CD8-positive, alpha-beta memory T cell (primary cell): Measurements from ENCODE around the gene SERPINH1. TPM values are rescaled to one million over a fixed set of nuclear protein-coding genes. Genes with fewer than 3 reads are reported as not detected.
A peak's percentile ranks its signal among the peaks of the same experiment; 100 is the strongest.

Source experiments
- CTCF ChIA-PET: fragments of 350-600 bp; sonication (Branson Sonifier 250); formaldehyde crosslinking; loops from one replicate; lab custom pipeline; 2021; ENCODE audit warnings: antibody characterized with exemption; lab: Charles Lee
- POLR2A ChIA-PET: fragments of 350-600 bp; sonication (Branson Sonifier 250); formaldehyde crosslinking; loops from one replicate; lab custom pipeline; 2021; ENCODE audit warnings: antibody characterized with exemption; lab: Charles Lee
- DNase-seq, 5 donors: peaks; one replicate each; pipeline versions ENCODE4 v3.0.0 to v3.0.0-alpha.2; 2020 to 2022; ENCODE audit warnings: mixed read lengths in 1 of 5
- H3K27ac ChIP-seq: one replicate; pipeline ENCODE4 v1.7.0; 2013; ENCODE audit warnings: low read depth, mild to moderate bottlenecking, low read length, moderate library complexity
- H3K27me3 ChIP-seq: 2 replicates; pipeline ENCODE4 v1.7.0; 2013; ENCODE audit warnings: low read length, mild to moderate bottlenecking; ENCODE audit not compliant: insufficient read depth, poor library complexity, severe bottlenecking
- H3K36me3 ChIP-seq: 2 replicates; pipeline ENCODE4 v1.7.0; 2013; ENCODE audit warnings: mild to moderate bottlenecking, low read length, moderate library complexity; ENCODE audit not compliant: insufficient read depth
- H3K4me1 ChIP-seq: 2 replicates; pipeline ENCODE4 v1.7.0; 2013; ENCODE audit warnings: mild to moderate bottlenecking, low read length, moderate library complexity; ENCODE audit not compliant: insufficient read depth
- H3K4me3 ChIP-seq: 2 replicates; pipeline ENCODE4 v1.7.0; 2013; ENCODE audit warnings: mild to moderate bottlenecking, low read length
- H3K9me3 ChIP-seq: 2 replicates; pipeline ENCODE4 v1.7.0; 2013; ENCODE audit warnings: mild to moderate bottlenecking, low read length
- H3K27ac Mint-ChIP-seq, 8 donors: one replicate each; pipeline ENCODE4 v1.8.0; 2020 to 2021; ENCODE audit warnings: mixed read lengths in 8 of 8, mild to moderate bottlenecking in 6 of 8, inconsistent platforms in 3 of 8, moderate library complexity in 3 of 8
- H3K27me3 Mint-ChIP-seq, 2 donors: one replicate each; pipeline ENCODE4 v1.8.0; 2020 to 2021; ENCODE audit warnings: mixed read lengths in 2 of 2, mild to moderate bottlenecking in 1 of 2, moderate library complexity in 1 of 2
- H3K36me3 Mint-ChIP-seq, 3 donors: one replicate each; pipeline ENCODE4 v1.8.0; 2020 to 2021; ENCODE audit warnings: mixed read lengths in 3 of 3, inconsistent platforms in 1 of 3, mild to moderate bottlenecking in 1 of 3
- H3K4me1 Mint-ChIP-seq, 3 donors: one replicate each; pipeline ENCODE4 v1.8.0; 2020 to 2021; ENCODE audit warnings: mixed read lengths in 3 of 3, inconsistent platforms in 1 of 3, mild to moderate bottlenecking in 1 of 3
- H3K4me3 Mint-ChIP-seq, 7 donors: one replicate each; pipeline ENCODE4 v1.8.0; 2020 to 2021; ENCODE audit warnings: mixed read lengths in 7 of 7, mild to moderate bottlenecking in 6 of 7, moderate library complexity in 4 of 7, inconsistent platforms in 2 of 7
- H3K9me3 Mint-ChIP-seq, 5 donors: one replicate each; pipeline ENCODE4 v1.8.0; 2020 to 2022; ENCODE audit warnings: mixed read lengths in 5 of 5, mild to moderate bottlenecking in 3 of 5, moderate library complexity in 2 of 5, inconsistent platforms in 1 of 5
- polyA plus RNA-seq: library from polyadenylated mRNA; unstranded; fragments of 300-500 nt; fragmentation: Illumina TruSeq; gene quantifications from one replicate; pipeline ENCODE4 v1.2.3, GENCODE V29; 2021
- total RNA-seq, 2 experiments: library from RNA; stranded (reverse); gene quantifications; one replicate each; pipeline ENCODE4 v1.2.3, GENCODE V29; 2021

The SERPINH1 gene
- total and polyA plus RNA-seq, 3 experiments from 2014 or later = 8.4 to 21.1 (median 20.7) TPM

DNA sequence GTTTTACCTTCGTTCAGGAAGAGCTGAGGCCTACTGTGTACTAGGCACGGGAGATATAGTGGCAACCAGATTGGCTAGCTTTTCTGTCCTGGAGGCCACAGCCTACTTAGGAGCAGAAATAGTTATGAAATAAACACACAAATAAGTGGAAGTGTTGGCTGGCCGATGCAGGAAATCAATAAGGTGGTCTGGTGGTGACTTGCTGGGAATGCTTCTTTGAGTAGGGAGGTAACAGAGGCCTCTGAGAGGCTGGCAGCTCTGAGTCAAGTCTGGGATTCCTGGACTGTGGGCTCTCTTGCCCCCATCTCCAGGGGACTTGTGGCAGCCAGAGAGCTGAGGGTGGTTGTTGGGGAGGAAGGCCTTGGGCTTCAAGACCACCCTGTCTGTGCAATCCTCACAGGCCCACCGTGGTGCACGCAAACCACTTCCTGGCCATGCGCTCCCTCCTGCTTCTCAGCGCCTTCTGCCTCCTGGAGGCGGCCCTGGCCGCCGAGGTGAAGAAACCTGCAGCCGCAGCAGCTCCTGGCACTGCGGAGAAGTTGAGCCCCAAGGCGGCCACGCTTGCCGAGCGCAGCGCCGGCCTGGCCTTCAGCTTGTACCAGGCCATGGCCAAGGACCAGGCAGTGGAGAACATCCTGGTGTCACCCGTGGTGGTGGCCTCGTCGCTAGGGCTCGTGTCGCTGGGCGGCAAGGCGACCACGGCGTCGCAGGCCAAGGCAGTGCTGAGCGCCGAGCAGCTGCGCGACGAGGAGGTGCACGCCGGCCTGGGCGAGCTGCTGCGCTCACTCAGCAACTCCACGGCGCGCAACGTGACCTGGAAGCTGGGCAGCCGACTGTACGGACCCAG is 4.1 kb downstream of the SERPINH1 start:
- H3K4me3 Mint-ChIP-seq = peak overlapping the region in 6 of 7 donors; percentile 13 to 38 (median 22)
- no peaks in the 10 kb centered on the region for H3K9me3 Mint-ChIP-seq
- H3K36me3 Mint-ChIP-seq = peaks cover 0 to 49% (median 10%) of the 10 kb centered on the region in 3 donors
- peaks cover 0 to 1% of the 10 kb centered on the region in 2 donors for H3K27me3 Mint-ChIP-seq
- POLR2A ChIA-PET = interaction anchor here (1.1 kb wide), 1 partner anchor 12 kb away, joined by 4 read pairs; no protein-coding TSS in a partner anchor
- Histone ChIP-seq H3K27me3 (no peaks in the 10 kb centered on the region), H3K9me3 (no peaks in the 10 kb centered on the region), H3K27ac (no peak overlapping the region), H3K4me1 (peaks cover 25% of the 10 kb centered on the region), H3K4me3 (no peak overlapping the region), H3K36me3 (peaks cover 6% of the 10 kb centered on the region)
- peaks cover 40 to 56% (median 48%) of the 10 kb centered on the region in 3 donors for H3K4me1 Mint-ChIP-seq
- CTCF ChIA-PET = interaction anchor here (1.1 to 5.5 kb wide), 4 partner anchors 10 to 140 kb away, joined by 3 to 44 read pairs (median 4); no protein-coding TSS in a partner anchor
- peak in 1 of 5 donors; percentile 24 for DNase-seq
- peak overlapping the region in 6 of 8 donors; percentile 17 to 92 (median 66) for H3K27ac Mint-ChIP-seq

DNA sequence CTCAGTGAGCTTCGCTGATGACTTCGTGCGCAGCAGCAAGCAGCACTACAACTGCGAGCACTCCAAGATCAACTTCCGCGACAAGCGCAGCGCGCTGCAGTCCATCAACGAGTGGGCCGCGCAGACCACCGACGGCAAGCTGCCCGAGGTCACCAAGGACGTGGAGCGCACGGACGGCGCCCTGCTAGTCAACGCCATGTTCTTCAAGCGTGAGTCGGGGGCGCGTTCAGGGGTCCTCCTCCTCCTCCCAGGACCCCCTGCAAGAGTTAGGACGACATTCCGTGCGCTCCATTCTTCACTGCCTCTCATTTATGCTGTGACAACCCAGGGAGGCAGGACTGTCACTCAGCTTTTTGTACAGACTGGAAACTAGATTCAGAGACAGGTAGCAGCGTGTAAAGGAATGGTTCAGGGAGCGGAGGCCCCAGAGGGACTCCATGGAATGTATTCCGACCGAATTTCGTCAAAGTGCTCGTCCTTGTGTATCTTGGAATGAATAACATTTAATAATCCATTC is 4.8 kb downstream of the SERPINH1 start:
- Histone ChIP-seq H3K27me3 (no peaks in the 10 kb centered on the region), H3K9me3 (no peaks in the 10 kb centered on the region), H3K4me3 (no peak overlapping the region), H3K36me3 (peaks cover 6% of the 10 kb centered on the region), H3K4me1 (peaks cover 18% of the 10 kb centered on the region), H3K27ac (no peak overlapping the region)
- H3K27ac Mint-ChIP-seq = no peak overlapping the region
- POLR2A ChIA-PET = no interaction called here
- H3K27me3 Mint-ChIP-seq = peaks cover 0 to 1% of the 10 kb centered on the region in 2 donors
- CTCF ChIA-PET = interaction anchor here (1.0 to 5.5 kb wide), 3 partner anchors 9 to 121 kb away, joined by 4 to 44 read pairs (median 5); no protein-coding TSS in a partner anchor
- peaks cover 0 to 55% (median 11%) of the 10 kb centered on the region in 3 donors for H3K36me3 Mint-ChIP-seq
- no peak overlapping the region for H3K4me3 Mint-ChIP-seq
- H3K4me1 Mint-ChIP-seq = peaks cover 36 to 49% (median 41%) of the 10 kb centered on the region in 3 donors
- no peaks in the 10 kb centered on the region for H3K9me3 Mint-ChIP-seq
- DNase-seq = no peak

DNA sequence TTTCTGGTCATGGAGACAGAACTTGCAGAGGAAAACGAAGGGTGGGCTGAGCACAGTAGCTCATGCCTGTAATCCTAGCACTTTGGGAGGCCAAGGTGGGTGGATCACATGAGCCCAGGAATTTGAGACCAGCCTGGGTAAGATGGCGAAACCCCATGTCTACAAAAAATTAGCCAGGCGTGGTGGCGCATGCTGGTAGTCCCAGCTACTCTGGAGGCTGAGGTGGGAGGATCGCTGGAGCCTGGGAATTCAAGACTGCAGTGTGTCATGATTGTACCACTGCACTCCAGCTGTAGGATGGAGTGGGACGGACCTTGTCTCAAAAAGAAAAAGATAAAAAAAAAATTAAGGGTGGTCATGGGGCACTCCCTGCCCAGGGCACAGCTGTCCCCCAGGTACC is 5.9 kb downstream of the SERPINH1 start:
- H3K9me3 ChIP-seq = no peaks in the 10 kb centered on the region
- no peaks in the 10 kb centered on the region for H3K27me3 Mint-ChIP-seq
- ChIA-PET CTCF (interaction anchor here (1.0 to 5.5 kb wide), 2 partner anchors 8 to 122 kb away, joined by 4 to 44 read pairs; no protein-coding TSS in a partner anchor), POLR2A (no interaction called here)
- H3K4me1 Mint-ChIP-seq = peaks cover 29 to 39% (median 32%) of the 10 kb centered on the region in 3 donors
- H3K4me1 ChIP-seq = peaks cover 14% of the 10 kb centered on the region
- H3K27ac ChIP-seq = no peak overlapping the region
- no peak overlapping the region for H3K4me3 Mint-ChIP-seq
- no peak overlapping the region for H3K27ac Mint-ChIP-seq
- H3K27me3 ChIP-seq = no peaks in the 10 kb centered on the region
- H3K4me3 ChIP-seq = no peak overlapping the region
- H3K36me3 ChIP-seq = peaks cover 6% of the 10 kb centered on the region
- H3K9me3 Mint-ChIP-seq = no peaks in the 10 kb centered on the region
- DNase-seq = no peak
- peaks cover 0 to 58% (median 11%) of the 10 kb centered on the region in 3 donors for H3K36me3 Mint-ChIP-seq

- H3K4me1 ChIP-seq = peaks cover 7% of the 10 kb centered on the region
- H3K36me3 ChIP-seq = peaks cover 6% of the 10 kb centered on the region
- CTCF ChIA-PET = interaction anchor here (5.5 kb wide), 1 partner anchor 7 kb away, joined by 44 read pairs; no protein-coding TSS in a partner anchor
- no peaks in the 10 kb centered on the region for H3K27me3 Mint-ChIP-seq
- peaks cover 23 to 32% (median 24%) of the 10 kb centered on the region in 3 donors for H3K4me1 Mint-ChIP-seq
- H3K4me3 Mint-ChIP-seq = no peak overlapping the region
- H3K9me3 Mint-ChIP-seq = no peaks in the 10 kb centered on the region
- POLR2A ChIA-PET = no interaction called here
- no peaks in the 10 kb centered on the region for H3K9me3 ChIP-seq
- H3K36me3 Mint-ChIP-seq = peaks cover 0 to 65% (median 11%) of the 10 kb centered on the region in 3 donors
- H3K27ac Mint-ChIP-seq = peak overlapping the region in 1 of 8 donors; percentile 65
- H3K27ac ChIP-seq = no peak overlapping the region
- no peak for DNase-seq
- no peak overlapping the region for H3K4me3 ChIP-seq
- H3K27me3 ChIP-seq = no peaks in the 10 kb centered on the region
These were observed 6.7 kb downstream of the SERPINH1 start for GRCh38 chr11:75568616-75569219.

- H3K4me3 ChIP-seq = no peak overlapping the region
- Mint-ChIP-seq H3K4me3 (no peak overlapping the region), H3K4me1 (peaks cover 5 to 14% (median 8%) of the 10 kb centered on the region in 3 donors), H3K27me3 (no peaks in the 10 kb centered on the region), H3K27ac (peak overlapping the region in 2 of 8 donors; percentile 5 to 29), H3K9me3 (no peaks in the 10 kb centered on the region), H3K36me3 (peaks cover 0 to 68% (median 11%) of the 10 kb centered on the region in 3 donors)
- no peaks in the 10 kb centered on the region for H3K9me3 ChIP-seq
- ChIA-PET CTCF (interaction anchor here (1.2 kb wide), 1 partner anchor 8 kb away, joined by 3 read pairs; no protein-coding TSS in a partner anchor), POLR2A (no interaction called here)
- H3K4me1 ChIP-seq = peaks cover 6% of the 10 kb centered on the region
- no peak for DNase-seq
- H3K27me3 ChIP-seq = no peaks in the 10 kb centered on the region
- peaks cover 6% of the 10 kb centered on the region for H3K36me3 ChIP-seq
- H3K27ac ChIP-seq = no peak overlapping the region
These were observed 8.6 kb downstream of the SERPINH1 start for GRCh38 chr11:75570559-75571139.

DNA sequence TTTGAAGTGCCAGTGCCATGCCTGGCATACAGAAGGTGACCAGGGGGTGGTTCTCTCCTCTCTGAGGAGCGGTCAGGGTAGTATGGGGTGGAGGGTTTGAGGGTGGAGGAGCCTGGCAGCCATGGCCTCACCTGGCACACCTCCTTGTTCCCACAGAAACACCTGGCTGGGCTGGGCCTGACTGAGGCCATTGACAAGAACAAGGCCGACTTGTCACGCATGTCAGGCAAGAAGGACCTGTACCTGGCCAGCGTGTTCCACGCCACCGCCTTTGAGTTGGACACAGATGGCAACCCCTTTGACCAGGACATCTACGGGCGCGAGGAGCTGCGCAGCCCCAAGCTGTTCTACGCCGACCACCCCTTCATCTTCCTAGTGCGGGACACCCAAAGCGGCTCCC is 9.6 kb downstream of the SERPINH1 start:
- Mint-ChIP-seq H3K4me1 (peaks cover 0 to 9% (median 6%) of the 10 kb centered on the region in 3 donors), H3K27me3 (no peaks in the 10 kb centered on the region), H3K36me3 (peaks cover 0 to 68% (median 11%) of the 10 kb centered on the region in 3 donors), H3K27ac (peak overlapping the region in 2 of 8 donors; percentile 11 to 18), H3K9me3 (no peaks in the 10 kb centered on the region), H3K4me3 (no peak overlapping the region)
- Histone ChIP-seq H3K9me3 (no peaks in the 10 kb centered on the region), H3K36me3 (peaks cover 6% of the 10 kb centered on the region), H3K27me3 (no peaks in the 10 kb centered on the region), H3K4me1 (no peaks in the 10 kb centered on the region), H3K4me3 (no peak overlapping the region), H3K27ac (no peak overlapping the region)
- no peak for DNase-seq
- ChIA-PET POLR2A (no interaction called here), CTCF (interaction anchor here (1.2 kb wide), 1 partner anchor 9 kb away, joined by 3 read pairs; no protein-coding TSS in a partner anchor)

DNA sequence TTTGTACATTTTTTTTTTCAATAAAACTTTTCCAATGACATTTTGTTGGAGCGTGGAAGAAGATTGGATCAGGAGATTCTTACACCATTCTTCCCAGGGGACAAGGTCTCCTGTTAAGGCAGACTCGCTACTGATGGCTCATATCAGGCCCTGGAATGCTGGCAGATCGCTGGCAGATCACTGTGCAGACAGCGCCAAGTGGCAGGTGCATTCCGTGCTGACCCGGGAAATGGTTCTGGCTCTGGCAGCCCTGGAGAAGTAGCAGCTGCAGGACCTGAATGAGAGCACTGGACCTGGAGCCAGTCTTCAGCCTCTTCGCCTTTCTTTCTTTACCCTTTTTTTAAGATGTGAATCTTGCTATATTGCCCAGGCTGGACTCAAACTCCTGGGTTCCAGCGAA is 10.7 kb downstream of the SERPINH1 start:
- Histone ChIP-seq H3K27ac (no peak overlapping the region), H3K27me3 (no peaks in the 10 kb centered on the region), H3K4me3 (no peak overlapping the region), H3K36me3 (peaks cover 6% of the 10 kb centered on the region), H3K9me3 (no peaks in the 10 kb centered on the region), H3K4me1 (no peaks in the 10 kb centered on the region)
- no peak for DNase-seq
- POLR2A ChIA-PET = interaction anchor here (0.8 kb wide), 1 partner anchor 233 kb away, joined by 6 read pairs; no protein-coding TSS in a partner anchor
- Mint-ChIP-seq H3K36me3 (peaks cover 0 to 60% (median 11%) of the 10 kb centered on the region in 3 donors), H3K4me1 (peaks cover 0 to 6% (median 3%) of the 10 kb centered on the region in 3 donors), H3K27me3 (no peaks in the 10 kb centered on the region), H3K9me3 (no peaks in the 10 kb centered on the region), H3K4me3 (no peak overlapping the region), H3K27ac (peak overlapping the region in 2 of 8 donors; percentile 19 to 43)
- CTCF ChIA-PET = no interaction called here
